ENCODE results near the gene SNRPB2.

DNA sequence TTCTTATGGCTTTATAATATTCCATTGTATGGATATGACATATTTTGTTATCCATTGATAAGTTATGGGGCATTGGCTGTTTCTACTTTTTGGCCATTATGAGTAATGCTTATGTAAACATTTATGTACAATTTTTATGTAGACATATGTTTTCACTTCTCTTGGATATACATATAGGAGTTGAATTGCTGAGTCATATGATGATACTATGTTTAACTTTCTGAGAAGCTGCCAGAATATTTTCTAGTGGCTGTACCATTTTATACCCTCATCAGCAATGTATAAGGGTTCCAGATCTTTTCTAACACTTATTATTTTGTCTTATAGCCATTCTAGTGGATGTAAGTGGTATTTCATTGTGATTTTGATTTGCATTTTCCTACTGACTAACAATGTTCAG lies 41.4 kb downstream of the SNRPB2 start:
- TF ChIP-seq POLR2A (IDR thresholded peaks at IDR 0.05; ENCODE audit: low read length) = no peak
- no peak for TF ChIP-seq GATA1 (IDR thresholded peaks at IDR 0.05; ENCODE audit: low read depth, low read length)
